DND-41 (cell line): ENCODE measurements around the gene PDE7B.
"Not testable (repeated sequence)": the region's sequence is repeated elsewhere in the genome, so short reads cannot be mapped to it uniquely, and the experiment has no call there.

Experiments
- ATAC-seq: fragments of 200-7000 bp; cut with Tn5 transposase; 3 replicates; pipeline ENCODE4 v1.9.1; 2021; ENCODE audit warnings: low read depth; ENCODE audit not compliant: insufficient read depth
- DNase-seq: peaks from one replicate; pipeline ENCODE4 v3.0.0-alpha.2; 2020
- H2AFZ ChIP-seq: 2 replicates; pipeline ENCODE4 v1.6.0; 2012; ENCODE audit warnings: low read depth, low read length
- H3K27ac ChIP-seq: 2 replicates; pipeline ENCODE4 v1.5.1; 2012; ENCODE audit warnings: low read length, inconsistent platforms
- H3K27me3 ChIP-seq: fragments of 200-600 bp; sonication (generic); 2 replicates; pipeline ENCODE4 v1.6.0; 2012; ENCODE audit warnings: low read length, mild to moderate bottlenecking, inconsistent platforms; ENCODE audit not compliant: insufficient read depth, poor library complexity
- H3K36me3 ChIP-seq: 2 replicates; pipeline ENCODE4 v1.5.1; 2012; ENCODE audit warnings: low read length, inconsistent platforms; ENCODE audit not compliant: insufficient read depth
- H3K4me1 ChIP-seq: 2 replicates; pipeline ENCODE4 v1.5.1; 2012; ENCODE audit warnings: mild to moderate bottlenecking, low read length; ENCODE audit not compliant: insufficient read depth
- H3K4me2 ChIP-seq: 2 replicates; pipeline ENCODE4 v1.6.0; 2012; ENCODE audit warnings: mild to moderate bottlenecking, moderate library complexity, low read length, inconsistent platforms; ENCODE audit not compliant: insufficient read depth
- H3K4me3 ChIP-seq, 2 experiments: fragments of 200-600 bp in 1 of 2; shearing (Covaris generic) in 1 of 2; 2 replicates each; pipeline ENCODE4 v1.5.1; 2012 to 2016; ENCODE audit warnings: inconsistent platforms in 2 of 2, low read length in 2 of 2, mild to moderate bottlenecking in 2 of 2, low read depth in 1 of 2, moderate library complexity in 1 of 2
- H3K79me2 ChIP-seq: 2 replicates; pipeline ENCODE4 v1.6.0; 2012; ENCODE audit warnings: low read length, inconsistent platforms; ENCODE audit not compliant: insufficient read depth
- H3K9ac ChIP-seq: 2 replicates; pipeline ENCODE4 v1.6.0; 2012; ENCODE audit warnings: low read depth, mild to moderate bottlenecking, inconsistent platforms, low read length, moderate library complexity
- H3K9me3 ChIP-seq: 2 replicates; pipeline ENCODE4 v1.5.1; 2012; ENCODE audit warnings: low read length, moderate library complexity, mild to moderate bottlenecking, inconsistent platforms; ENCODE audit not compliant: insufficient read depth, severe bottlenecking
- H4K20me1 ChIP-seq: 2 replicates; pipeline ENCODE4 v1.6.0; 2012; ENCODE audit warnings: low read length; ENCODE audit not compliant: insufficient read depth
- EZH2 ChIP-seq: IDR thresholded peaks from 3 replicates; pipeline ENCODE4 v1.6.1; 2012; ENCODE audit warnings: borderline replicate concordance, low read depth, mild to moderate bottlenecking, moderate library complexity, low read length, inconsistent platforms; ENCODE audit not compliant: severe bottlenecking
- TF ChIP-seq, protein P1 (sequence below): IDR thresholded peaks from 2 replicates; pipeline ENCODE4 v1.5.1; 2012; ENCODE audit warnings: borderline replicate concordance, low read length, moderate library complexity, mild to moderate bottlenecking; ENCODE audit not compliant: poor library complexity, severe bottlenecking; ENCODE audit errors: extremely low read depth

The PDE7B gene

DNA sequence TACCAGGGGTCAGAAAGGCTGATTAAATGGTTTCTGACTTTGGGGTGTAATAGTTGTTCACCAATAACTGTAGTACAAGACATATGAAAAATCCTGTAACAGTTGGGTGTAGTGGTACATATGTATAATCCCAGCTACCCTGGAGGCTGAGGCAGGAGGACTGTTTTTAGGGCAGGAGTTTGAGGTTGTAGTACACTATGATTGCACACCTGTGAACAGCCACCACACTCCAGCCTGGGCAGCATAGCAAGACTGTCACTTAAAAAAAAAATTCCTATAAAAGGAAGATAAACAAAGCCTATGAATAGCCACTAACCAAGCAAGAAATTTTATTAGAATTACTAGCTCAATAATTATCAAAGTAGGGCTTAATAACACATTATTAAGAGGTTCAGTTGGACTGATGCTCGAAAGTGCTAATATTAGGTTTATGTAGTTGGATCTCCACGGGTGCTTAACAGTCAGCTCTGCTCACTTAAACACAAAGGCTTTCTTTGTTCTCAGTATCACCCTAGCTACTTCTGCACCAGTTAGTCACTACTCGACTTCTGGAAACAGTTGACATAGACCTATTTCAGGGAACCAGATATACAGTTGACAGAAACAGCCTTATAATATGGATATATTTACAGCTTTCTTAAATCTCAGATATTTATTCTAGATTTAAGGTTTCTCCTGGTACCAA lies 285.6 kb downstream of the PDE7B start:
- Histone ChIP-seq H3K4me2 (no peak overlapping the region), H3K27ac (no peak overlapping the region)

DNA sequence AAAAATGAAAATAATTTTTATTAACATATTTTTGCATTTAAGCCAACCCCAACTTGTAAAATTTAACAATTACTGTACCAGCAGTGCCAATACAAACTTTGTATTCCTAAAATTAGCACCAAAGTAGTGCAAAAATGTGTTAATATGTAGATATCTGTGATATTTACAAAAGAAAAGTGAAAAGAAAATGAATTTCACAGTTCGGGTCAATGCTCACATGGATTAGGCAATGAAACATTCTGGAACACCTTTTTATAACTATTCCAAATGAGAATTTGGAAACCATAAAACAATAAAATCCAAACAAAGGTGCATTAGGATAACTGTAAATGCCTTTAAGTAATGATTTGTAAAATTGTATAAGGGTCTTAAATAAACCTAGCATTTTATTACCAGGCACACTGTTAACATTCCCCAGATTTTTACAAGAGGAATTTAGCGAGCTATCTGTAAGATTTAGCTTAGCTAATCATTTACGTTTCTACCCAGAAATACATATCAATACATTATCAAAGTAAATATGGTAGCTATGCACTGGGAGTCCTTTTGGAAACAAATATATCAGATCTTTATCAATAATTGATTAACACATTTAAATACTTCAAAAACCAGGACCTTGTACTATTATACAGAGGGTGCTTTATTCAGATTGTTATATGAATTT lies 286.4 kb downstream of the PDE7B start:
- DNase-seq (no peak), ATAC-seq (no peak)
- Histone ChIP-seq H3K9ac (no peak overlapping the region), H3K4me1 (no peaks in the 10 kb centered on the region), H3K27ac (no peak overlapping the region), H3K27me3 (peaks cover 9% of the 10 kb centered on the region), H3K4me2 (no peak overlapping the region), H3K9me3 (no peaks in the 10 kb centered on the region), H3K36me3 (no peaks in the 10 kb centered on the region), H4K20me1 (no peaks in the 10 kb centered on the region), H2AFZ (no peak overlapping the region), H3K4me3 (no peak overlapping the region), H3K79me2 (no peaks in the 10 kb centered on the region)
- TF ChIP-seq EZH2 = no peak
- TF ChIP-seq, protein P1, sequence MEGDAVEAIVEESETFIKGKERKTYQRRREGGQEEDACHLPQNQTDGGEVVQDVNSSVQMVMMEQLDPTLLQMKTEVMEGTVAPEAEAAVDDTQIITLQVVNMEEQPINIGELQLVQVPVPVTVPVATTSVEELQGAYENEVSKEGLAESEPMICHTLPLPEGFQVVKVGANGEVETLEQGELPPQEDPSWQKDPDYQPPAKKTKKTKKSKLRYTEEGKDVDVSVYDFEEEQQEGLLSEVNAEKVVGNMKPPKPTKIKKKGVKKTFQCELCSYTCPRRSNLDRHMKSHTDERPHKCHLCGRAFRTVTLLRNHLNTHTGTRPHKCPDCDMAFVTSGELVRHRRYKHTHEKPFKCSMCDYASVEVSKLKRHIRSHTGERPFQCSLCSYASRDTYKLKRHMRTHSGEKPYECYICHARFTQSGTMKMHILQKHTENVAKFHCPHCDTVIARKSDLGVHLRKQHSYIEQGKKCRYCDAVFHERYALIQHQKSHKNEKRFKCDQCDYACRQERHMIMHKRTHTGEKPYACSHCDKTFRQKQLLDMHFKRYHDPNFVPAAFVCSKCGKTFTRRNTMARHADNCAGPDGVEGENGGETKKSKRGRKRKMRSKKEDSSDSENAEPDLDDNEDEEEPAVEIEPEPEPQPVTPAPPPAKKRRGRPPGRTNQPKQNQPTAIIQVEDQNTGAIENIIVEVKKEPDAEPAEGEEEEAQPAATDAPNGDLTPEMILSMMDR = no peak

More for the DNA sequence above, 285.6 kb downstream of the PDE7B start:
- TF ChIP-seq, protein P1 = no peak
- TF ChIP-seq EZH2 = no peak
- no peak for DNase-seq
- Histone ChIP-seq H3K4me3 (no peak overlapping the region), H3K79me2 (no peaks in the 10 kb centered on the region), H2AFZ (no peak overlapping the region), H3K9me3 (no peaks in the 10 kb centered on the region), H3K4me1 (no peaks in the 10 kb centered on the region), H3K27me3 (peaks cover 9% of the 10 kb centered on the region), H4K20me1 (no peaks in the 10 kb centered on the region), H3K9ac (no peak overlapping the region), H3K36me3 (no peaks in the 10 kb centered on the region)
- ATAC-seq = no peak

- H3K9me3 ChIP-seq, H3K79me2 ChIP-seq, H3K27ac ChIP-seq, H2AFZ ChIP-seq, H3K27me3 ChIP-seq, H4K20me1 ChIP-seq, H3K9ac ChIP-seq, H3K4me2 ChIP-seq, H3K4me1 ChIP-seq, H3K36me3 ChIP-seq, DNase-seq, ATAC-seq, H3K4me3 ChIP-seq: not testable (repeated sequence)
These were observed 287.6 kb downstream of the PDE7B start for GRCh38 chr6:136139111-136139510.

DNA sequence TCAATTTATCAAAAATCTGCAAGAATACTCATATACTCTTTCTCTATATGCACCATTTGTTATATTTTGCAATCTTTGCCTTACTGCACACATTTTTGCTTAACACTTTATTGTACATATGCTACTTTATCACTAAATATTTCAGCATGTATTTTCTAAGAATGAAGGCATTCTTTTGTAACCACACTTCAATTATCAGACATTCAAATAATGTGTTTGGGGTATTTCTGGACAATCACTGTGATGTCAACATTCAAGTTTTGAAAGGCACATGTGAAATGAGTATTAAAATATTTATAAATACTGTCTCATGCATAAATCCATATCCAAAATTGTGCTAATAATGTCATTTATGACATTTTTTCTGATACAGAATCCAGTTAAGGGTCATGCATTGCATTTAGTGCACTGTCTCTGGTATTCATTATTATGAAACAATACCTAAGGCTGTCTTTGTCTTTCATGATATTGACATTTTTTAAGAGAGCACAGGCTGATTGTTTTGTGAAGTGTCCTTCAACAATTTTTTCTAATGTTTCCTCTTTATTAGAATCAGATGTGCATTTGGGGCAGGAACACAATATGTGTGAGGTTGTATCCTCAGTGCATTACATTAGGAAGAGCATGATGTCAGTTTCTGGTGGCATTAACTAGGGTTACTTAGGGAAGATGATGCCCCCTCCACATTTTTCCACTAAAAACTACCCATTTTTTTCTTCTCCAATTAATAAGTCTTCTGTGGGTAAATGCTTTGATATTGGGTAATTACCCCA lies 292.9 kb downstream of the PDE7B start:
- DNase-seq (no peak), ATAC-seq (no peak)
- TF ChIP-seq EZH2 = no peak
- TF ChIP-seq, protein P1 = no peak
- Histone ChIP-seq H3K27ac (no peak overlapping the region), H4K20me1 (no peaks in the 10 kb centered on the region), H3K36me3 (no peaks in the 10 kb centered on the region), H3K4me2 (no peak overlapping the region), H3K4me3 (no peak overlapping the region), H3K9ac (no peak overlapping the region), H2AFZ (no peak overlapping the region), H3K4me1 (no peaks in the 10 kb centered on the region), H3K27me3 (peaks cover 3% of the 10 kb centered on the region), H3K9me3 (no peaks in the 10 kb centered on the region), H3K79me2 (no peaks in the 10 kb centered on the region)
